Prostate gland (tissue), 2 donors: ENCODE results near the gene NKX3-2. TPM values are rescaled to one million over a fixed set of nuclear protein-coding genes. Genes with fewer than 3 reads are reported as not detected.
"Not testable (repeated sequence)": the region's sequence is repeated elsewhere in the genome, so short reads cannot be mapped to it uniquely, and the experiment has no call there.

Experiments used
- DNase-seq: peaks from one replicate; pipeline ENCODE4 v3.0.0-alpha.2; 2019; ENCODE audit warnings: low spot score
- H3K27ac ChIP-seq, 2 donors: fragments of 200-600 bp; sonication (generic); 2 replicates each; pipeline ENCODE4 v1.5.1; 2017 to 2019
- H3K27me3 ChIP-seq: fragments of 200-600 bp; sonication (generic); replicated peaks from 2 replicates; pipeline ENCODE4 v1.5.1; 2019; ENCODE audit not compliant: insufficient read depth
- H3K36me3 ChIP-seq, 2 donors: fragments of 200-600 bp; sonication (generic); 1 replicate in 1 of 2; 2 replicates in 1 of 2; pipeline versions ENCODE4 v1.5.1 to v1.8.1; 2017 to 2019
- H3K4me1 ChIP-seq: fragments of 200-600 bp; sonication (generic); replicated peaks from 2 replicates; pipeline ENCODE4 v1.5.1; 2019
- H3K4me3 ChIP-seq, 2 donors: fragments of 200-600 bp; sonication (generic); 2 replicates each; pipeline ENCODE4 v1.5.1; 2017 to 2019
- H3K9me3 ChIP-seq: fragments of 200-600 bp; sonication (generic); 2 replicates; pipeline ENCODE4 v1.5.1; 2017
- POLR2A ChIP-seq: fragments of 450-650 bp; IDR thresholded peaks from one replicate; pipeline ENCODE4 v1.6.1; 2016; ENCODE audit warnings: antibody characterized with exemption, mild to moderate bottlenecking
- POLR2AphosphoS5 ChIP-seq: sonication (generic); formaldehyde crosslinking; IDR thresholded peaks from one replicate; pipeline ENCODE4 v1.6.1; 2017; ENCODE audit warnings: antibody characterized with exemption
- WGBS: methylation state at CpG from one replicate; pipeline ENCODE4 v1.1.5; 2018; 5-methylcytosine and 5-hydroxymethylcytosine counted together
- intact Hi-C: fragments of 100-400 bp; cut with DNase I; formaldehyde crosslinking; loops from one replicate; pipeline ENCODE4 v1.14.2; 2022
- total RNA-seq, 2 donors: library from RNA; depleted of rRNA; stranded (reverse); fragments of >200 nt; gene quantifications; one replicate each; pipeline ENCODE4 v1.1.0, GENCODE V29; 2016
- TF ChIP-seq, protein P1 (sequence below), 4 experiments: fragments of 200-600 bp in 2 of 4; fragments of 450-650 bp in 2 of 4; sonication (generic) in 2 of 4; IDR thresholded peaks; 1 replicate in 3 of 4; 2 replicates in 1 of 4; pipeline ENCODE4 v1.5.1; 2016 to 2019; ENCODE audit warnings: antibody characterized with exemption in 4 of 4, mild to moderate bottlenecking in 2 of 4, moderate library complexity in 2 of 4

NKX3-2 gene
- total RNA-seq, 2 donors from 2014 or later, result 0.36 TPM; not detected in 1

DNA sequence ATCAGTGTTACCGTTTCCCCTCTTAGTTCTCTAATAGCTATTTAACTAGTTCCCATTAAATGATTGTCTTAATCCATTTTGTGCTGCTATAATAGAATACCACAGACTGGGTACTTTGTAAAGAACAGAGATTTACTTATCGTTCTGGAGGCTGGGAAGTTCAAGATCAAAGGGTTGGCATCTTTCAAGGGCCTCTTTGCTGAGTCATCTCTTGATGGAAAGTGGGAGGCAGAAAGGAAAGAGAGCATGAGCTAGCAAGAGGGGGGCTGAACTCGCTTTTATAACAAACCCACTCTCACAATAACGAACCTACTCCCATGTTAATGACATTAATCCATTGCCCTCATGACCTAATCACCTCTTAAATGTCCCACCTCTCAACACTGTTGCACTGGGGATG lies 17.4 kb upstream of the NKX3-2 start:
- no peak for TF ChIP-seq POLR2AphosphoS5
- TF ChIP-seq POLR2A, result no peak
- TF ChIP-seq, protein P1, sequence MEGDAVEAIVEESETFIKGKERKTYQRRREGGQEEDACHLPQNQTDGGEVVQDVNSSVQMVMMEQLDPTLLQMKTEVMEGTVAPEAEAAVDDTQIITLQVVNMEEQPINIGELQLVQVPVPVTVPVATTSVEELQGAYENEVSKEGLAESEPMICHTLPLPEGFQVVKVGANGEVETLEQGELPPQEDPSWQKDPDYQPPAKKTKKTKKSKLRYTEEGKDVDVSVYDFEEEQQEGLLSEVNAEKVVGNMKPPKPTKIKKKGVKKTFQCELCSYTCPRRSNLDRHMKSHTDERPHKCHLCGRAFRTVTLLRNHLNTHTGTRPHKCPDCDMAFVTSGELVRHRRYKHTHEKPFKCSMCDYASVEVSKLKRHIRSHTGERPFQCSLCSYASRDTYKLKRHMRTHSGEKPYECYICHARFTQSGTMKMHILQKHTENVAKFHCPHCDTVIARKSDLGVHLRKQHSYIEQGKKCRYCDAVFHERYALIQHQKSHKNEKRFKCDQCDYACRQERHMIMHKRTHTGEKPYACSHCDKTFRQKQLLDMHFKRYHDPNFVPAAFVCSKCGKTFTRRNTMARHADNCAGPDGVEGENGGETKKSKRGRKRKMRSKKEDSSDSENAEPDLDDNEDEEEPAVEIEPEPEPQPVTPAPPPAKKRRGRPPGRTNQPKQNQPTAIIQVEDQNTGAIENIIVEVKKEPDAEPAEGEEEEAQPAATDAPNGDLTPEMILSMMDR (IDR thresholded peaks at IDR 0.05), result no peak

DNA sequence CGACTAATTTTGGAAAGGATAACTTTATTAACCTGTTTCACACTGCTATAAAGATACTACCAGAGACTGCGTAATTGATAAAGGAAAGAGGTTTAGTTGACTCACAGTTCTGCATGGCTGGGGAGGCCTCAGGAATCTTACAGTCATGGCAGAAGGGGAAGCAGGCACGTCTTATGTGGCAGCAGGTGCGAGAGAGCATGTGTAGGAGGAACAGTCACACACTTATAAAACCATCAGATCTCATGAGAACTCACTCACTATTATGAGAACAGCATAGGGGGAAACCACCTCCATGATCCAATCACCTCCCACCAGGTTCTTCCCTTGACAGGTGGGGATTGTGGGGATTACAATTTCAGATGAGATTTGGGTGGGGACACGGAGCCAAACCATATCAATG lies 15.8 kb upstream of the NKX3-2 start:
- H3K36me3 ChIP-seq, H3K4me1 ChIP-seq, H3K9me3 ChIP-seq, H3K27ac ChIP-seq, H3K4me3 ChIP-seq, intact Hi-C loops, H3K27me3 ChIP-seq, DNase-seq: not testable (repeated sequence)
- WGBS, result 68% methylated on average over 5 of the region's 5 CpGs

More for the DNA sequence above, 17.4 kb upstream of the NKX3-2 start:
- no peak for DNase-seq
- Histone ChIP-seq H3K27ac (no peak overlapping the region), H3K9me3 (no peaks in the 10 kb centered on the region), H3K4me3 (no peak overlapping the region), H3K36me3 (no peaks in the 10 kb centered on the region), H3K4me1 (no peaks in the 10 kb centered on the region), H3K27me3 (no peaks in the 10 kb centered on the region)
- intact Hi-C loops, result no loop called here
- 38% methylated on average over 4 of the region's 4 CpGs for WGBS

DNA sequence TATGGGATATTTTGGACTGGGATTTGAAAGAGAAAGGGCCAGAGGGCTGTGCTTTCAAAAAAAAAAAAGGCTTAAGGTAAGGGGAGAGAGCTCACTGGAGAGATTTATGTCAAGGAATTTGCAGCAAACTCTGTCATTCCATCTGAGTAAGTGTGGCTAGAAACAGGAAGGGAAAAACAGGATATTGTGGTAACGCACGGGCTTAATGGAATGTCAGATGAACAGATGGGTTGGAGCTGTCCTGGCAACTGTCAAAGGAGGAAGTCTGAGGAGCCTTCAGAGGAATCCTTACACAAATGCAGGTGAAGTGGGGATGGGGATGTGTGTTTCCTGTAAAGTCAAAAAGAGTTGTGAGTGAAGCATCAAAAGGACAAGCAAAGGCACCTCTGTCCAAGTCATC lies 15.1 kb upstream of the NKX3-2 start:
- no peak for DNase-seq
- TF ChIP-seq POLR2A, result no peak
- TF ChIP-seq POLR2AphosphoS5, result no peak
- TF ChIP-seq, protein P1 (IDR thresholded peaks at IDR 0.05), result no peak
- Histone ChIP-seq H3K27ac (no peak overlapping the region), H3K9me3 (no peaks in the 10 kb centered on the region), H3K4me1 (no peaks in the 10 kb centered on the region), H3K36me3 (no peaks in the 10 kb centered on the region), H3K4me3 (no peak overlapping the region), H3K27me3 (no peaks in the 10 kb centered on the region)
- 15% methylated on average over 2 of the region's 2 CpGs for WGBS
- intact Hi-C loops, result no loop called here

DNA sequence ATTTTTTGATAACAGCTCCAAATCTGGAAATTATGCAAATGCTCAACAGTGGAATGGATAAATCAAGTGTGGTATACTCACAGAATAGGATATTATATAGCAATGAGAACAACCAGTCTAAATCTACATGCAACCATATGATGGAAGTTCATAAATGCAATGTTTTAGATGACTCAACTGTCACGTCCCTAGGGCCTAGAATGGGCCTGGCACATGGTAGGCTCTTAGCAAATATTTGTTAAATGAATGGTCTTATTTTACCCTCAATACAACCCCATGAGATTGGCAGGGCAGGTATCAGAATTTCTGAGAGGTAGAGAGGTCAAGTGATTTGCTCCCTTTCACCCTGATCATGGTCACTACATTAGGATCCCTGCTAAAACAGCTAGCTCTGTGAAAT lies 14.6 kb upstream of the NKX3-2 start:
- no peak overlapping the region for H3K4me3 ChIP-seq
- H3K27me3 ChIP-seq, result no peaks in the 10 kb centered on the region
- WGBS, result 64% methylated on average over 1 of the region's 1 CpG
- no peaks in the 10 kb centered on the region for H3K4me1 ChIP-seq
- H3K36me3 ChIP-seq, result no peaks in the 10 kb centered on the region
- intact Hi-C loops, result no loop called here
- no peaks in the 10 kb centered on the region for H3K9me3 ChIP-seq
- DNase-seq, result no peak
- TF ChIP-seq, protein P1 (IDR thresholded peaks at IDR 0.05), result no peak
- TF ChIP-seq POLR2A, result no peak
- no peak for TF ChIP-seq POLR2AphosphoS5
- no peak overlapping the region for H3K27ac ChIP-seq

DNA sequence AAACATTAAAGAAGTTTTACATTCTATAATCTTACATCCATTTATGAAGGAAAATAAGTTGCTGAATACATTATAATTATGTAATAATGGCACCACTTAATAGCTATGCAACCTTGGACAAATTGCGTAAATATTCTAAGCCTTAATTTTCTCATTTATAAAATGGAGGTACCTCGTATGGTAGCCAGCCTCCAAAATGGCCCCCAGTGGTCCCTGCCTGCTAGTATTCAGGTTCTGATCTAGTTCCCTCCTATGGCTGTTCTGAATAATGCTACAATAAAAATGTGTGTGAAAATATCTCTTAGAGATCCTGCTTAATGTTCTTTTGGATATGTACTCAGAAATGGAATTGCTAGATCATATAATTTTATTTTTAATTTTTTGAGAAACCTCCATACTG lies 11.0 kb upstream of the NKX3-2 start:
- Histone ChIP-seq H3K4me3 (no peak overlapping the region), H3K4me1 (no peaks in the 10 kb centered on the region), H3K9me3 (no peaks in the 10 kb centered on the region), H3K27ac (no peak overlapping the region), H3K36me3 (no peaks in the 10 kb centered on the region), H3K27me3 (no peaks in the 10 kb centered on the region)
- no peak for DNase-seq
- TF ChIP-seq POLR2A (no peak), POLR2AphosphoS5 (no peak)
- TF ChIP-seq, protein P1 (IDR thresholded peaks at IDR 0.05), result no peak
- WGBS, result 82% methylated on average over 2 of the region's 2 CpGs
- intact Hi-C loops, result no loop called here
